Gastroesophageal sphincter (tissue), 4 donors: ENCODE data around the gene SOX12. TPM values are rescaled to one million over a fixed set of nuclear protein-coding genes. Genes with fewer than 3 reads are reported as not detected.

Experiments used
- ATAC-seq: fragments of 150-250 bp; one replicate; pipeline ENCODE4 v1.9.1; 2016; ENCODE audit warnings: mild to moderate bottlenecking, moderate library complexity
- H3K27ac ChIP-seq, 4 donors: fragments of 200-600 bp; sonication (generic) in 3 of 4; 1 replicate in 3 of 4; 2 replicates in 1 of 4; pipeline ENCODE4 v1.5.1; 2016 to 2019
- H3K27me3 ChIP-seq: fragments of 200-600 bp; sonication (generic); one replicate; pipeline ENCODE4 v1.5.1; 2019
- H3K36me3 ChIP-seq, 2 donors: fragments of 200-600 bp; sonication (generic); one replicate each; pipeline ENCODE4 v1.5.1; 2019; ENCODE audit warnings: control low read depth in 1 of 2
- H3K4me1 ChIP-seq, 3 donors: fragments of 200-600 bp; sonication (generic); 1 replicate in 2 of 3; 2 replicates in 1 of 3; pipeline ENCODE4 v1.5.1; 2016 to 2019; ENCODE audit warnings: control low read depth in 2 of 3
- H3K4me3 ChIP-seq, 2 donors: fragments of 200-600 bp; sonication (generic); one replicate each; pipeline ENCODE4 v1.5.1; 2019; ENCODE audit warnings: mild to moderate bottlenecking in 1 of 2, moderate library complexity in 1 of 2
- H3K9me3 ChIP-seq, 3 donors: fragments of 200-600 bp; sonication (generic); one replicate each; pipeline ENCODE4 v1.5.1; 2017 to 2019; ENCODE audit warnings: control low read depth in 2 of 3
- CTCF ChIP-seq, 4 experiments: fragments of 200-600 bp in 2 of 4; fragments of 450-650 bp in 2 of 4; sonication (generic) in 1 of 4; IDR thresholded peaks; one replicate each; pipeline ENCODE4 v1.5.1; 2017 to 2019; ENCODE audit warnings: antibody characterized with exemption in 4 of 4, mild to moderate bottlenecking in 2 of 4, moderate library complexity in 2 of 4
- EP300 ChIP-seq: sonication (generic); formaldehyde crosslinking; IDR thresholded peaks from one replicate; pipeline ENCODE4 v1.6.1; 2017; ENCODE audit warnings: antibody characterized with exemption, mild to moderate bottlenecking
- POLR2A ChIP-seq, 2 donors: fragments of 450-650 bp; IDR thresholded peaks; one replicate each; pipeline ENCODE4 v1.6.1; 2017; ENCODE audit warnings: antibody characterized with exemption in 2 of 2, mild to moderate bottlenecking in 2 of 2, moderate library complexity in 1 of 2
- POLR2AphosphoS5 ChIP-seq: sonication (generic); formaldehyde crosslinking; IDR thresholded peaks from one replicate; pipeline ENCODE4 v1.6.1; 2017; ENCODE audit warnings: antibody characterized with exemption
- WGBS, 2 donors: methylation state at CpG; one replicate each; pipeline ENCODE4 v1.1.5; 2018; ENCODE audit warnings: low coverage in 1 of 2; 5-methylcytosine and 5-hydroxymethylcytosine counted together
- total RNA-seq, 4 donors: library from RNA; depleted of rRNA; stranded (reverse); fragments of >200 nt; gene quantifications; one replicate each; pipeline ENCODE4 v1.1.0, GENCODE V29; 2016

SOX12 gene
- total RNA-seq, 4 donors from 2014 or later: 3.4 to 7.3 (median 5.9) TPM

- no peaks in the 10 kb centered on the region for H3K9me3 ChIP-seq
- peak; percentile 98 for ATAC-seq
- H3K27me3 ChIP-seq: no peaks in the 10 kb centered on the region
- 0% methylated on average over 17 to 30 of the region's 43 CpGs for WGBS, 2 donors
- H3K4me1 ChIP-seq: peaks cover 0 to 24% (median 3%) of the 10 kb centered on the region in 3 donors
- H3K27ac ChIP-seq: peak within 1 kb of the TSS; percentile 19 to 87 (median 85)
- H3K4me3 ChIP-seq: peak within 1 kb of the TSS; percentile 40 to 68
- H3K36me3 ChIP-seq: no peaks in the 10 kb centered on the region
- TF ChIP-seq EP300 (no peak), CTCF (IDR thresholded peaks at IDR 0.05) (peak in 3 of 4 experiments; percentile 43 to 66 (median 59))
Measured at GRCh38 chr20:290084-290831, 35.1 kb upstream of the SOX12 start, which contains the start of gene C20orf96. TSS of gene C20orf96 (minus strand) at chr20:290750. CDS start at chr20:290610, 140 bp downstream.

GRCh38 chr20:294602-295001, 30.8 kb upstream of the SOX12 start:
- H3K4me1 ChIP-seq: peaks cover 3 to 38% (median 11%) of the 10 kb centered on the region in 3 donors
- no peaks in the 10 kb centered on the region for H3K27me3 ChIP-seq
- ATAC-seq: no peak
- no peaks in the 10 kb centered on the region for H3K9me3 ChIP-seq
- 76 to 100% methylated on average over 1 to 3 of the region's 5 CpGs for WGBS, 2 donors
- no peaks in the 10 kb centered on the region for H3K36me3 ChIP-seq
- no peak overlapping the region for H3K4me3 ChIP-seq
- TF ChIP-seq EP300: no peak
- TF ChIP-seq CTCF (IDR thresholded peaks at IDR 0.05): no peak
- no peak for TF ChIP-seq POLR2AphosphoS5
- no peak for TF ChIP-seq POLR2A (IDR thresholded peaks at IDR 0.05)
- no peak overlapping the region for H3K27ac ChIP-seq

GRCh38 chr20:295804-296203, 29.5 kb upstream of the SOX12 start:
- H3K36me3 ChIP-seq: no peaks in the 10 kb centered on the region
- ATAC-seq: no peak
- no peaks in the 10 kb centered on the region for H3K9me3 ChIP-seq
- TF ChIP-seq POLR2A (IDR thresholded peaks at IDR 0.05) (no peak), CTCF (IDR thresholded peaks at IDR 0.05) (no peak), POLR2AphosphoS5 (no peak), EP300 (no peak)
- H3K4me3 ChIP-seq: no peak overlapping the region
- 83 to 88% methylated on average over 4 of the region's 4 CpGs for WGBS, 2 donors
- H3K27ac ChIP-seq: no peak overlapping the region
- H3K27me3 ChIP-seq: no peaks in the 10 kb centered on the region
- H3K4me1 ChIP-seq: peaks cover 3 to 43% (median 22%) of the 10 kb centered on the region in 3 donors

- WGBS, 2 donors: 0% methylated on average over 14 to 53 of the region's 99 CpGs
Measured at GRCh38 chr20:297098-297924, 28.0 kb upstream of the SOX12 start, which contains the start of gene ZCCHC3. TSS of gene ZCCHC3 (plus strand) at chr20:297570. CDS start at chr20:297587, 17 bp downstream.

More at GRCh38 chr20:297098-297924, 28.0 kb upstream of the SOX12 start, which contains the start of gene ZCCHC3:
- H3K4me1 ChIP-seq: peaks cover 0 to 49% (median 30%) of the 10 kb centered on the region in 3 donors
- ATAC-seq: peak; percentile 96
- H3K9me3 ChIP-seq: no peaks in the 10 kb centered on the region
- H3K27me3 ChIP-seq: no peaks in the 10 kb centered on the region
- peak within 1 kb of the TSS; percentile 75 to 99 for H3K4me3 ChIP-seq
- H3K27ac ChIP-seq: peak within 1 kb of the TSS; percentile 86 to 100 (median 97)
- no peaks in the 10 kb centered on the region for H3K36me3 ChIP-seq
- no peak for TF ChIP-seq EP300
- TF ChIP-seq POLR2A (IDR thresholded peaks at IDR 0.05): peak; percentile 47 to 51
- TF ChIP-seq CTCF (IDR thresholded peaks at IDR 0.05): peak in 3 of 4 experiments; percentile 19 to 45 (median 34)
- TF ChIP-seq POLR2AphosphoS5: peak; percentile 79
